ENCODE results near the gene CNPY1.
"Not testable (repeated sequence)": the region's sequence is repeated elsewhere in the genome, so short reads cannot be mapped to it uniquely, and the experiment has no call there.

Gene CNPY1

GRCh38 chr7:155546449-155546848 is at the start of gene CNPY1:
Gene CNPY1 (minus strand): TSS chr7:155546559. CDS start chr7:155545929, 630 bp downstream.
- DNase-seq = not testable (repeated sequence)

DNA sequence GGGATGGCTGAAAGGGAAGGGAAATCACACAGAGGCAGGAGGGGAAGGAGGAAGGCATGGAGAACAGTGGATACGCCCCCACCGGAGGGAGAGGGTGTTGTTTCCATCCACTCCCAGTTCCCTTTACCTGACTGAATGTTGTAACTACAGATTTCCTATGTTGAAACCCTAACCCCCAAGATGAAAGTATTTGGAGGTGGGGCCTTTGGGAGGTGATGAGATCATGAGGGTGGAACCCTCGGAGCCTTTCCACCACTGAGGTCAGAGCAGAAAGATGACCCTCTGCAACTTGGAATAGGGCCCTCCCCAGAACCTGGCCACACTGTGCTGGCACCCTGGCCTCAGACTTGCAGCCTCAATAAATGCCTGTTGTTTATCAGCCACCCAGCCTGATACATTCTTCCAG is 48.6 kb upstream of the CNPY1 start:
- no peak for DNase-seq

DNA sequence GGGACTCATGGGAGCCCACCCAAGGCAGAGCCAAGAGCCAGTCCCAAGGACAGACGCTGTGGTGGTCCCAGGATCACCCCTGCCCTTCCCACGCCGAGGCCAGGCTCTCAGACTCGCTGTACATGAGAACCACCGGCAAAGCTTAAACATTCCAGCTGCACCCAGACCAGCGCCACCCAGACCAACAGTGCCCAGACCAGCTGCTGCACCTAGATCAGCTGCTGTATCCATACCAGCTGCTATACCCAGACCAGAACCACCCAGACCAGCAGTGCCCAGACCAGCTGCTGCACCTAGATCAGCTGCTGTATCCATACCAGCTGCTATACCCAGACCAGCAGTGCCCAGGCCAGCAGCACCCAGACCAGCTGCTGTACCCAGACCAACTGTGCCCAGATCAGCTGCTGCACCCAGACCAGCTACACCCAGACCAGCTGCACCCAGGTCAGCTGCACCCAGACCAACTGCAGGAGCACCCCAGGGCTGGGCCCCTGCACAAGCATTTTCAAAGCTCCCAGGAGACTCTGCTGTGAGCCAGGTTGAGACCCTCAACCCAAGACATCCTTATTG is 47.9 kb upstream of the CNPY1 start:
- DNase-seq = no peak

DNA sequence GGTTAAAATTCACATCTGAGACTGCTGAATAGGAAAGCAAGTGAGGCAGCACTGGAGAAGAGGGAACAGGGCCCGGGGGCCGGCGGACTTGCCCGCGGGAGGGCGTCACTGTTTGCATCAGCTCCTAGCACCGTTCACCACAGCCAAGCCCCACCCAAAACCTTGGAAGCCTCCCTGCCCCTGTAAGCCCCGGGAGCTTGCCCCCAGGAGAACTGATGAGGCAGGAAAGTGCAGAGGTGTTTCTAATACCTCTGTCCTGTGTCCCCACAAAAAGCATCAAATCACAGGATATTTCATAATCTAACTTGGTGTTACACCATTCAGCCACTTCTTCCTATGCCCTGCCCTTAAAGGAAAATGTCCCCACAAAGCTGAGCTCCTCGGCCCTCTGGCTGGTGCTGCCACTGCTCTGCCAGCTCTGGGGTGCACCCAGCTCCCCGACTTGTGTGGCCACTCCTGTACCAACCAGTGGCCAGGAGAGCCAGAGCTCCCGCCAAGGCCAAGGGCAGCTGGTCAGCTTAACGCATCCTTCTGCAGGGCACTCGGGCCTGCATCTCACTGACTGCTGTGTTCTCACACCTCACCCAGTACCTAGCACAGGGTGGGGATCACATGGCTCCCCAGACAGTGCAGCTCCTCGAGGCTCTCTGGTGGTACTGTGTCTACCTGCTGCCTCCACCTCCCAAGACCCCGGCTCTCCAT is 47.3 kb upstream of the CNPY1 start:
- no peak for DNase-seq

DNA sequence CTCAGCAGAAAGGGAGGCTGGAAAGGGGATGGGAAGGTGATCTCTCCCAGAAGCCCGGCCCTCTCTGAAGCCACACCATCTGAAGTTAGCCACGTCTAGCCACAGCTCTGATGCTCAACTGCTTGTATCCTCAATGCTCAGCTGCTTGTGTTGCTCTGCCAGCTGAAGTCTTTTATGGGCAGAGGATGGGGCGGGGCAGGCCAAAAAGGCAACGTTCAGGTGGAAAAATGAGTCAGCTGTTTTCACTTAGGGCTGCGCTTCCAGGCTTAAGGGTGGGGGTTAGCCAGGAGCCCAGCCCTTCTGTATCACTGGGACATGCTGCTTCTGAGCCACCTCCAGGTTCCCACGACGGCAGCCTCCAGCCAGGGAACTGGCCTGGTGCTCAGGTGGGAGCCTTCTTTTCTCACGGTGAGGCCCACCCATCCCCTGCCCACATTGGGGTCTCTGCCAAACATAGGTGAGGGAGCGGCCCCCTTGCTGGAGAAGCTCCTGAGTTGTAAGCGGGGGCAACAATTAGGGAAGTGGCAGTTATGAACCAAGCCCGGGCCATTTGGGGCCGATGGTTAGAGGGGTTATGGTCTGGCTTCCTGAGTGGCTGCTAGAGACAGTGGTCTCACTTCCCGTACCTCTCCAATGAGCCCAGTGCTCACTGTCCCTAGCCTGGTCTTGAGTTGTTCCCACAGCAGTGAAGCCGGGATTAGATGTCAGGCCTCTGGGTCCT is 44.9 kb upstream of the CNPY1 start:
- DNase-seq = no peak

- peak in 23 of 56 donors; percentile 2 to 57 (median 21) for DNase-seq
These were observed 44.1 kb upstream of the CNPY1 start for GRCh38 chr7:155590215-155591018.

- DNase-seq = no peak
These were observed 42.9 kb upstream of the CNPY1 start for GRCh38 chr7:155589001-155589980.

GRCh38 chr7:155588468-155588998 is 42.2 kb upstream of the CNPY1 start:
- no peak for DNase-seq

- DNase-seq = no peak
These were observed 41.1 kb upstream of the CNPY1 start for GRCh38 chr7:155587486-155587885.

DNA sequence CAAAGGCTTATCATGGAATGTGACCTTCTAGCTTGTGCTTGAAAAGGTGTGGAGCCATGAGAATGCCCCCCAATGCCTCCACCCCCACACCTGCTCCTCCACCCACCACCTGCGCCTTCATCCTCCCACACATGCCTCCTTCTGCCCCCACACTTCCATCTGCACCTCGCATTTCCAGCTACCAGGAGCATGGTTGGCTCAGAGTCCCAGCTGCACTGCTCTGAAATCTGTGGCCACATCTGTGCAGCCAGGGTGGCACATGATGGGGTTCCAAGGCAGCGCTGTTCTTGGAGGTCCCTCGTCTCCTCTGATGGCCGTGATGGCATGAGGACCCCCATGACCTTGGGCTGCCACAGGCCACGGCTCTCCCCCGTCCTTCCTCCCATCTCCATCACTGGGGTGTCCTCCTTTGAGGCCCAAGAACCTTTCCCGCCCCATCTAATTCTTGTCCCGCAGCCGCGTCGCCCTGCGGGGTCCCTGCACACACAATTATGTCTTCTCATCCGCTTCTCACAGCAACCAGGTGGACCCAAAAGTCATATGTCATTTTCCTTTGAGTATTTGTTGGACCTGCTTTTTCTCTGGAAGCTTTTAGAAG is 40.6 kb upstream of the CNPY1 start:
- DNase-seq = no peak

DNA sequence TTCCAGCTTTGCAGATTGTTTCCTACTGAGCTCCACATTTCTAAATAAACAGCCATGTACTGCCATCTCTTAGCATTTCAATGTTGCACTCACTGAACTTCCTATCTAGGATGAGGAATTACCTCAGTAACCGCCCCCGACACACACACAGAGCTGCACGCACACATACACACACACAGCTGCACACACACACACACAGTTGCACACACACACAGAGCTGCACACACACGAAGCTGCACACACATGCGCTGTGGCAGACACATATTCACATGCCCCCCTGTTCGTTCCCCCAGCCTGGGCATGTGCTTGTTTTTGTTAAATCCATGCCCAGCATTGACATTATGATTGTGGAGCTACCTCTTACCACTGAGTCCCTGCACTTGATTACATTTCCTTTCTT is 39.6 kb upstream of the CNPY1 start:
- no peak for DNase-seq

GRCh38 chr7:155585532-155585895 is 39.2 kb upstream of the CNPY1 start:
- no peak for DNase-seq

- no peak for DNase-seq
These were observed 38.6 kb upstream of the CNPY1 start for GRCh38 chr7:155584763-155585531.

DNA sequence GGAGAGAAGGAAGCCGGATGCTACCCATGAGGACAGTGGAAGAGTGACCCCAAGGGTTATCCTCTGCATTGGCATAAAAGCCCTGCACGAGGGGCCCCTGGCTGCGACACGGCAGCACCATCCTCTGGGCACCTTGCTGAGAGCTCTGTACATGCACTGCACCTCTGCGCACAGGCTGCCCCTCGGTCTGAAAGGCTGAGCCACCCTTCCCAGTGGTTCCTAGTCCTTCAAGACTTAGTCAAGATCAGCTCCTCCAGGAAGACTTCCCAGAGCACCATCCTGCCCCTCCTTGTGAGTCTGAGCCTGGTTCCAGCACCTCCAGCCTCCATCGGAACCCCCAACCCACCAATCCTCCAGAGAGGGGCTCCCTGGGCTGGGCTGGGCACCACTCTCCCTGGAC is 37.9 kb upstream of the CNPY1 start:
- DNase-seq = no peak

DNA sequence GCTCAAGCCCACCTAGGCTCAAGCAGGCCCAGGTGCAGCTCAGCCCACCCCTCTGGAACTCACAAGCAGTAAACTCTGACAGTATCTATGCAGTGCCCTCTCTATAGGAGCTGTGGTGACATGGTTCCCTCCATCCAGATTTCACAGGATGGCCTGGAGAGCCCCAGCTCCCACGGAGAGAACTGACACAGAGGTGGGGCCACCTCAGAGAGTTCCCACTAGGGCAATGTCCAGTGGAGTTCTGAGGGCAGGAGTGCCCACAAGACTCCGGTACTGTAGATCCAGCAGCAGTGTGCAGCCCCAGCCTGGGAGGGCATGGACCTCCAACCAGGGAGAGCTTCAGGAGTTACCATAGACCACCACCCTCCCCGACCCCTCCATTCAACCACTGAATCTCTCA is 37.3 kb upstream of the CNPY1 start:
- DNase-seq = no peak

- no peak for DNase-seq
These were observed 35.6 kb upstream of the CNPY1 start for GRCh38 chr7:155581954-155582353.

- no peak for DNase-seq
These were observed 34.9 kb upstream of the CNPY1 start for GRCh38 chr7:155581107-155581830.

DNA sequence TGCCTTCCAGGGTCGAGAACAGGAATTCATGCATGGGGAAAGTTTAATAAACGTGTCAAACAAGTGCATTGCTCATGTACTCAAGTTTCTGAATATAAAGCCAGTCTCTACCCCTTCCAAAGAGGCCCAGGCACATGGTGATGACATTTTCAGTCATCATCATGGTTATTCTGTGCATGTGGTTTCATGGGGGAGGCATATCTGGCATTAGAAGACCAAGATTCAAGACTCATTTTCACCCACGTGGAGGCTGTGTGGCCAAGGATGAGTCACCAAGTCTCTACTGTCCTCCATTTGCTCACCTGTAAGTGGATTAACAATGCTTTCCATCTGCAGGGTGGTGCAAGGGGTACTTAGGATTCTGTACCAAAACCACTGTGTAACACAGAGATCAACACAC is 34.0 kb upstream of the CNPY1 start:
- no peak for DNase-seq
